GM12872 (cell line): Measurements from ENCODE around the gene HSPB9.

Experiments
- CTCF ChIP-seq: IDR thresholded peaks from 3 replicates; pipeline ENCODE4 v1.5.1; 2011; ENCODE audit warnings: low read depth, mild to moderate bottlenecking, low read length, moderate library complexity; ENCODE audit not compliant: insufficient read depth

The HSPB9 gene

GRCh38 chr17:42166196-42166763, 43.7 kb downstream of the HSPB9 start:
- no peak for TF ChIP-seq CTCF

DNA sequence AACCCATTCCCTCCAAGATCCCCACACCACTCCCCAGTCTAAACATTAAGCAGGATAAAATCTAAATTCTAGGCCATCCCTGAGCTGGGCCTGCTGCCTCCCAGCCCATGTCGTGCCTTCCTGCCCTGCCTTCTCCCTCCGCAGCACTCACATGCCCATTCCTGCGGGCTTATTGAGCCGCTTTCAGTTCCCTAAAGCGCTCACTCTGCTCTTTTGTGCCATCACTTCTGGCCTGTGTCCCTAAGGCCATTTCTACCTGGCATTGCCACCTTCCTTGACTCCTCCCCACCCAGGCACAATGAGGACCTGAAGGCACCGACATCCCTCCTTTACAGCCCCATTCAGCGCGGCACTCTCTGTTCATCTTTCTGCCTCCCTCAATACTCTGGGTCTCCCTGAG, 45.2 kb downstream of the HSPB9 start:
- TF ChIP-seq CTCF, result no peak

- no peak for TF ChIP-seq CTCF
Measured at GRCh38 chr17:42169351-42169750, 46.7 kb downstream of the HSPB9 start.

DNA sequence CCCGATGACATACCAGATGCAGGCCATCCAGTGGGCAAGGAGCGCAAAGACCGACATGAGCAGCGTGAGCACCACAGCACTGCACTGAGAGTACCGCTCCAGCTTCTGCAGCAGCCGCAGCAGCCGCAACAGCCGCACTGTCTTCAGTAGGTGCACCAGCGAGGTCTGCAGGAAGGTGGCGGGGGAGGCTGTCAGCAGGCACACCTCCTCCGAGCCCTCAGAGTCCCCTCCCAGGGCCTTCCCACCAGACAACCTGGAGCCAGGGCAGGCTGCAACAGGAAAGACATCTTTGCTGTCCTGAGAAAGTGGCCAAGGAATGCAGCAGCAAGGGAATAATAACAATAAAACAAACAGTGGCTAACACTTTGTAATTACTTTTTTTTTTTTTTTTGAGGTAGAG, 49.2 kb downstream of the HSPB9 start:
- no peak for TF ChIP-seq CTCF
